ENCODE data around the gene CIB1. TPM values are rescaled to one million over a fixed set of nuclear protein-coding genes. Genes with fewer than 3 reads are reported as not detected.

Gene CIB1
- total RNA-seq, 1 experiment from 2014 or later: 113 TPM

DNA sequence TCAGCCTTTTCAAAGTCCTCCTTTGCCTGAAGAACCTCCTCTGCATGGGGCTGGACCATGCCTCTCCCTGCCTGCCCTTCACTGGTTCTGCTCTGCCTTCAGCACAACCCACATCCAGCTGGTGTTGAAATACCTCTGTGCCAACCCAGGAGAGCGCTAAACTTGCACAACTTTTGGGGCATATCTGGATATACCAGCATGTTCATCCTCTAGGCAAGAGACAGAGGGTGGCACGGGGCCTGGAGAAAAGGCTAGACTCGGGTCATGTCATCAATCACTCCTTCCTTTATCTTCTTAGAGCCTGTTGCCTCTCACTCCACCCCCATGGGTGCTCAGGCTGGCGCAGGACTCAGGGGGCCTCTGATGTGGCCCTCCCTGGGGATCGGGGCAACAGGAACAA, 27.9 kb downstream of the CIB1 start:
- peaks cover 82% of the 10 kb centered on the region for H3K4me1 ChIP-seq (replicated peaks; ENCODE audit: insufficient read depth)
- no peak overlapping the region for H2AFZ ChIP-seq
- no peaks in the 10 kb centered on the region for H3K27me3 ChIP-seq (ENCODE audit: insufficient read depth, low read depth)
- no peaks in the 10 kb centered on the region for H3K9me3 ChIP-seq (ENCODE audit: insufficient read depth, low read depth)
- no peak for TF ChIP-seq EZH2 (IDR thresholded peaks at IDR 0.05; ENCODE audit: low read depth)
- TF ChIP-seq, protein P1, sequence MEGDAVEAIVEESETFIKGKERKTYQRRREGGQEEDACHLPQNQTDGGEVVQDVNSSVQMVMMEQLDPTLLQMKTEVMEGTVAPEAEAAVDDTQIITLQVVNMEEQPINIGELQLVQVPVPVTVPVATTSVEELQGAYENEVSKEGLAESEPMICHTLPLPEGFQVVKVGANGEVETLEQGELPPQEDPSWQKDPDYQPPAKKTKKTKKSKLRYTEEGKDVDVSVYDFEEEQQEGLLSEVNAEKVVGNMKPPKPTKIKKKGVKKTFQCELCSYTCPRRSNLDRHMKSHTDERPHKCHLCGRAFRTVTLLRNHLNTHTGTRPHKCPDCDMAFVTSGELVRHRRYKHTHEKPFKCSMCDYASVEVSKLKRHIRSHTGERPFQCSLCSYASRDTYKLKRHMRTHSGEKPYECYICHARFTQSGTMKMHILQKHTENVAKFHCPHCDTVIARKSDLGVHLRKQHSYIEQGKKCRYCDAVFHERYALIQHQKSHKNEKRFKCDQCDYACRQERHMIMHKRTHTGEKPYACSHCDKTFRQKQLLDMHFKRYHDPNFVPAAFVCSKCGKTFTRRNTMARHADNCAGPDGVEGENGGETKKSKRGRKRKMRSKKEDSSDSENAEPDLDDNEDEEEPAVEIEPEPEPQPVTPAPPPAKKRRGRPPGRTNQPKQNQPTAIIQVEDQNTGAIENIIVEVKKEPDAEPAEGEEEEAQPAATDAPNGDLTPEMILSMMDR (conservative IDR thresholded peaks at IDR 0.05): no peak
- H3K79me2 ChIP-seq (ENCODE audit: low read depth): peaks cover 89% of the 10 kb centered on the region
- H3F3A ChIP-seq (ENCODE audit: insufficient read depth, low read depth): peaks cover 40% of the 10 kb centered on the region
- POLR2A ChIA-PET (ENCODE audit: unreplicated experiment): interaction anchor here (0.6 kb wide), 1 partner anchor 63 kb away, joined by 3 read pairs; no protein-coding TSS in a partner anchor
- no peaks in the 10 kb centered on the region for H3K9me2 ChIP-seq (ENCODE audit: insufficient read depth)
- intact Hi-C loops (cut with micrococcal nuclease; ENCODE audit: unreplicated experiment): no loop called here
- no peak overlapping the region; the same call in 1 of the 2 replicates for H3K4me3 ChIP-seq
- peak overlapping the region; percentile 29; the same call in 1 of the 2 replicates for H3K27ac ChIP-seq
- peak overlapping the region; percentile 82 for H3K4me2 ChIP-seq
- DNase-seq: no peak
- peaks cover 59% of the 10 kb centered on the region for H3K36me3 ChIP-seq (ENCODE audit: low read depth)
- BruUV-seq (replicated peaks): no TSS peak
- no peaks in the 10 kb centered on the region; the same call in 1 of the 2 replicates for H4K20me1 ChIP-seq (ENCODE audit: insufficient read depth)
- CTCF ChIA-PET: no interaction called here

DNA sequence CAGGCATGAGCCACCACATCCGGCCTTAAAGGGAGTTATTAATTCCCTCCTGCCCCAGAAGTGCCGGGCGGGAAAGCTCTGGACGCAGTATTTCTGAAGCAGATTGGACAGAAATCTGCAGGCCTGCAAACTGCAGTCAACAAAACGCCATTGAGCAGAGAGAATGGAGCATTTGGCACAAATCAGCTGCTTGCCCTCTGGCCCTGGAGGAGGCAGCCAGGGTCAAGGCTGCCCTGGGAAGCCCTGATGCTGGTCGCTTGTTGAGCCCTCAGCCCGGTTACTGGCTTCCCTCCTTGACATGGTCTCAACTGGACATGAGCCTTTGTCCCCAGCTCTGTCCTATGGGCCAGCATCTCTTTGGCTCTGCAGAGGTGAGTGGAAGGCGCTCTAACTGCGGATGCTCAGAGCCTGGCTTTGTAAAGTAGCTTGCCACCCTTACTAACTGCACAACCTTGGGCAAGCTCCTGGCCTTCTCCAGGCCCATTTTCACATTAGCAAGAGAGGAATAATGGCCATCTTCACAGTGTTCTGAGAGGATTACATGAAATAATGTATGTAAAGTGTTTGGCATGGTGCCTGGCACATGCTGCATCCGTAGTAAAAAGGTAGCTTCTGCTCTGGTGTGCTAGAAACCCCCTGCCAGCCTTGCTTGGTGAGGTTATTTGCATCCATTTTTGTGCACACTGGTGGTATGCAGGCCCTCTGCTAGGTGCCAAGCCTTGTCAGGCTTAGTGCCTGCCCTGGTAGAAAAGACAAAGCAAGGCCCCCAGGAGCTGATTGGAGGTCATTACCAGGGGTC, 28.5 kb downstream of the CIB1 start:
- ChIA-PET CTCF (no interaction called here), POLR2A (ENCODE audit: unreplicated experiment) (interaction anchor here (0.6 kb wide), 1 partner anchor 64 kb away, joined by 3 read pairs; no protein-coding TSS in a partner anchor)

DNA sequence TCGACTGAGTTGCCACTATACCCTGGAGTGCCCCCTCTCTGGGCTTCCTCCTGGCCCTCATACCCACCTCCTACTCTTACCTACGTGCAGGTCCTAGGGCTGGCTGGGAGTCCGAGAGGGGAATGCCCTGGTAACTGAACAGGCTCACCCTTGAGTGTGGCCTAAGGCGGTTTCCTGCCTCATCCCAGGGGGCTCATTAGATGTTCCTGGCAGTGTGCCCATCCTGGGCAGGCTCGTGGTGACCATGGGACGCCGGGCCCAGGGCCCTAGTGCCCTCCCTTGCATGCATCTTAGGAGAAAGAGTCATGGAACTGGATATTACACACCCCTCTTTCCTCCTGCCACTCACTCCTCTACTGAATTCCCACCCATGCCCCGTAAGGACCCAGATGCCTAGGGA, 29.8 kb downstream of the CIB1 start:
- H3K27ac ChIP-seq: no peak overlapping the region
- peak overlapping the region; percentile 71; the same call in 1 of the 2 replicates for H3K4me3 ChIP-seq
- peaks cover 35% of the 10 kb centered on the region for H3F3A ChIP-seq (ENCODE audit: insufficient read depth, low read depth)
- TF ChIP-seq, protein P1 (conservative IDR thresholded peaks at IDR 0.05): no peak
- no peak for TF ChIP-seq EZH2 (IDR thresholded peaks at IDR 0.05; ENCODE audit: low read depth)
- CTCF ChIA-PET: interaction anchor here (0.7 kb wide), 1 partner anchor 11 kb away, joined by 3 read pairs; no protein-coding TSS in a partner anchor
- BruUV-seq (replicated peaks): no TSS peak
- H4K20me1 ChIP-seq (ENCODE audit: insufficient read depth): no peaks in the 10 kb centered on the region; the same call in 1 of the 2 replicates
- H3K9me3 ChIP-seq (ENCODE audit: insufficient read depth, low read depth): no peaks in the 10 kb centered on the region
- H3K27me3 ChIP-seq (ENCODE audit: insufficient read depth, low read depth): no peaks in the 10 kb centered on the region
- peak overlapping the region; percentile 82 for H3K4me2 ChIP-seq
- POLR2A ChIA-PET (ENCODE audit: unreplicated experiment): interaction anchor here (0.6 kb wide), 1 partner anchor 17 kb away, joined by 4 read pairs; no protein-coding TSS in a partner anchor
- H3K4me1 ChIP-seq (replicated peaks; ENCODE audit: insufficient read depth): peaks cover 69% of the 10 kb centered on the region
- no peak overlapping the region for H2AFZ ChIP-seq
- peaks cover 82% of the 10 kb centered on the region for H3K79me2 ChIP-seq (ENCODE audit: low read depth)
- no peak for DNase-seq
- H3K36me3 ChIP-seq (ENCODE audit: low read depth): peaks cover 45% of the 10 kb centered on the region
- intact Hi-C loops (cut with micrococcal nuclease; ENCODE audit: unreplicated experiment): no loop called here
- no peaks in the 10 kb centered on the region for H3K9me2 ChIP-seq (ENCODE audit: insufficient read depth)

More for the DNA sequence above, 28.5 kb downstream of the CIB1 start:
- no peak overlapping the region for H2AFZ ChIP-seq
- H3K4me2 ChIP-seq: peak overlapping the region; percentile 82
- peaks cover 40% of the 10 kb centered on the region for H3F3A ChIP-seq (ENCODE audit: insufficient read depth, low read depth)
- TF ChIP-seq, protein P1 (conservative IDR thresholded peaks at IDR 0.05): no peak
- TF ChIP-seq EZH2 (IDR thresholded peaks at IDR 0.05; ENCODE audit: low read depth): no peak
- H4K20me1 ChIP-seq (ENCODE audit: insufficient read depth): no peaks in the 10 kb centered on the region; the same call in 1 of the 2 replicates
- H3K79me2 ChIP-seq (ENCODE audit: low read depth): peaks cover 94% of the 10 kb centered on the region
- H3K27me3 ChIP-seq (ENCODE audit: insufficient read depth, low read depth): no peaks in the 10 kb centered on the region
- peaks cover 54% of the 10 kb centered on the region for H3K36me3 ChIP-seq (ENCODE audit: low read depth)
- H3K27ac ChIP-seq: peak overlapping the region; percentile 29; the same call in 1 of the 2 replicates
- no peak for DNase-seq
- no peaks in the 10 kb centered on the region for H3K9me3 ChIP-seq (ENCODE audit: insufficient read depth, low read depth)
- H3K4me3 ChIP-seq: no peak overlapping the region; the same call in 1 of the 2 replicates
- peaks cover 82% of the 10 kb centered on the region for H3K4me1 ChIP-seq (replicated peaks; ENCODE audit: insufficient read depth)
- intact Hi-C loops (cut with micrococcal nuclease; ENCODE audit: unreplicated experiment): no loop called here
- H3K9me2 ChIP-seq (ENCODE audit: insufficient read depth): no peaks in the 10 kb centered on the region
- no TSS peak for BruUV-seq (replicated peaks)
